ENCODE data around the gene ARHGAP30. TPM values are rescaled to one million over a fixed set of nuclear protein-coding genes. Genes with fewer than 3 reads are reported as not detected.

Gene ARHGAP30
- polyA plus RNA-seq, 1 donor (not counting 4 experiments of a cell fraction or from before 2014, with no cell fraction given), result 0.16 TPM

DNA sequence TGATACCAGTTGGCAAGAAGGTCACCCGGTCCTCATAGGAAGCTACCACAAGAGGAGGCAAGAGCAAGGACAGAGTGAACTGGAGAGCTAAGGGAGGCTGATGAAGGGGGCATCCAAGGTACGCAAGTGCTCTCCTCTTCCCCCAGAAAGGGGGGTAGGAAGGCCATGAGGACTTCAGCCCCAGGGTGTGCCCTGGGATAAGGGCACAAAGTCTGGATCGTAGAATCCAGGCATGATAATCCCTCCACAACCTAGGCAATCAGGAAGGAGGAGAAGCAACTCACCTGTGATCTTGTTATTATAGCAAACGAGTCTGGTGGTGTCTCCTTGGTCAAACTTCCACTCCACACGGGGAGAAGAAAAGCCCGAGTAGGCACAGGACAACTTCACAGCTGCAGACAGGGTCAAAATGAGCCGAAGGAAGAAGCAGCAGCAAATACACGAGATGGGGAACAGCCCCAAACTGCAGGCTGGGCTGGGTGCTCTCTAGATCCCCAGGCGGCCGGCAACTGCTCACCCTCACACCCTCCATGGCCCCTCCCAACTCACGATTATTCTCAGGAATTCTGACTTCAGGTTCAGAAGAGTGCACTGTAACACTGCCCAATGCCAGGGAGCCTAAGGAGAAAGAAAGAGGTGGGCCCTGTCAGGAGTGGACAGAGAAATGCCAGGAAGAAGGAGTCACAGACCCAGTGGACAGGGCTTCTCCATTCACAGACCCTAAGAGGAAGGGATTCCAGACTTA lies 68.8 kb downstream of the ARHGAP30 start:
- H3K9ac ChIP-seq (ENCODE audit: control insufficient read depth, extremely low read depth, insufficient read depth, low read length), result no peak overlapping the region
- dilution Hi-C loops (cut with MboI; ENCODE audit: extremely low pct_ligation_motif_present, low sequenced_read_pairs), result no loop called here
- peaks cover 39% of the 10 kb centered on the region for H3K79me2 ChIP-seq (ENCODE audit: control insufficient read depth, insufficient read depth, low read length)
- H3K4me2 ChIP-seq (ENCODE audit: control insufficient read depth, extremely low read depth, insufficient read depth, low read depth, low read length), result no peak overlapping the region
- peaks cover 15% of the 10 kb centered on the region for H3K4me1 ChIP-seq (ENCODE audit: control insufficient read depth, extremely low read depth, insufficient read depth, low read length)
- H3K9me3 ChIP-seq (ENCODE audit: control insufficient read depth, low read depth, low read length), result no peaks in the 10 kb centered on the region
- no peak for DNase-seq (ENCODE audit: low read depth, low spot score)
- no peak overlapping the region for H3K4me3 ChIP-seq (ENCODE audit: control insufficient read depth in 2 of 3, extremely low read depth in 1 of 3, insufficient read depth in 2 of 3, low read depth in 1 of 3, low read length in 3 of 3)
- H4K20me1 ChIP-seq (ENCODE audit: control insufficient read depth, extremely low read depth, insufficient read depth, low read length), result peaks cover 2% of the 10 kb centered on the region
- no peak overlapping the region for H2AFZ ChIP-seq (ENCODE audit: control insufficient read depth, low read length)
- peaks cover 28 to 32% of the 10 kb centered on the region in 2 experiments for H3K36me3 ChIP-seq (ENCODE audit: control insufficient read depth in 2 of 2, extremely low read depth in 1 of 2, insufficient read depth in 2 of 2, low read length in 2 of 2)
- no peak for TF ChIP-seq EZH2 (IDR thresholded peaks at IDR 0.05; ENCODE audit: low read length)
- TF ChIP-seq, protein P1, sequence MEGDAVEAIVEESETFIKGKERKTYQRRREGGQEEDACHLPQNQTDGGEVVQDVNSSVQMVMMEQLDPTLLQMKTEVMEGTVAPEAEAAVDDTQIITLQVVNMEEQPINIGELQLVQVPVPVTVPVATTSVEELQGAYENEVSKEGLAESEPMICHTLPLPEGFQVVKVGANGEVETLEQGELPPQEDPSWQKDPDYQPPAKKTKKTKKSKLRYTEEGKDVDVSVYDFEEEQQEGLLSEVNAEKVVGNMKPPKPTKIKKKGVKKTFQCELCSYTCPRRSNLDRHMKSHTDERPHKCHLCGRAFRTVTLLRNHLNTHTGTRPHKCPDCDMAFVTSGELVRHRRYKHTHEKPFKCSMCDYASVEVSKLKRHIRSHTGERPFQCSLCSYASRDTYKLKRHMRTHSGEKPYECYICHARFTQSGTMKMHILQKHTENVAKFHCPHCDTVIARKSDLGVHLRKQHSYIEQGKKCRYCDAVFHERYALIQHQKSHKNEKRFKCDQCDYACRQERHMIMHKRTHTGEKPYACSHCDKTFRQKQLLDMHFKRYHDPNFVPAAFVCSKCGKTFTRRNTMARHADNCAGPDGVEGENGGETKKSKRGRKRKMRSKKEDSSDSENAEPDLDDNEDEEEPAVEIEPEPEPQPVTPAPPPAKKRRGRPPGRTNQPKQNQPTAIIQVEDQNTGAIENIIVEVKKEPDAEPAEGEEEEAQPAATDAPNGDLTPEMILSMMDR (optimal IDR thresholded peaks at IDR 0.05 in 1 of 3, IDR thresholded peaks at IDR 0.05 in 1 of 3, conservative IDR thresholded peaks at IDR 0.05 in 1 of 3; ENCODE audit: extremely low read depth in 1 of 3, insufficient read depth in 2 of 3, low read length in 3 of 3), result no peak
- no peaks in the 10 kb centered on the region for H3K9me1 ChIP-seq (ENCODE audit: control insufficient read depth, extremely low read depth, insufficient read depth, low read length)
- no peak overlapping the region for H3K27ac ChIP-seq (ENCODE audit: control insufficient read depth, insufficient read depth, low read length)
- no peak for FAIRE-seq
- H3K27me3 ChIP-seq (ENCODE audit: control insufficient read depth, extremely low read depth, insufficient read depth, low read length), result no peaks in the 10 kb centered on the region

DNA sequence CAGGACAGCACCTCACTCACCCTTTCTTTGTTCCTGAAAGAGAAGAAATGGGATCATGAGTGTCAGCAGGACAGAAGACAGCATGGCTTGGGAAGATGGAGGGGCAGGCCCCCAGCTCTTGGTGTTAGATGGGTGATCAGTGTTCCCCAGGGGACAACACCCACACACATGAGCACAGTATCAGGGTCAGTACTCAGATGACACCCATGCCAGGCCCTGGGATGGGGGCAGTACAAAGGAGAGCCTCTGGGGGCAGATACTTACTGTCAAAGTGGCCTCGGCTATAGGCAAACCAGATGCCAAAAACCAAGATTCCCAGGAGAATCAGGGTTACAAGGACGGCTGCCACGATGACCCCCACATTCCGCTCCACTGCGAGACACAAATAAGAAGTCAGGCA lies 70.3 kb downstream of the ARHGAP30 start:
- Histone ChIP-seq H3K4me1 (ENCODE audit: control insufficient read depth, extremely low read depth, insufficient read depth, low read length) (peaks cover 29% of the 10 kb centered on the region), H2AFZ (ENCODE audit: control insufficient read depth, low read length) (no peak overlapping the region), H3K9me3 (ENCODE audit: control insufficient read depth, low read depth, low read length) (no peaks in the 10 kb centered on the region), H3K27ac (ENCODE audit: control insufficient read depth, insufficient read depth, low read length) (no peak overlapping the region), H3K9ac (ENCODE audit: control insufficient read depth, extremely low read depth, insufficient read depth, low read length) (no peak overlapping the region), H3K4me3 (ENCODE audit: control insufficient read depth in 2 of 3, extremely low read depth in 1 of 3, insufficient read depth in 2 of 3, low read depth in 1 of 3, low read length in 3 of 3) (no peak overlapping the region), H3K4me2 (ENCODE audit: control insufficient read depth, extremely low read depth, insufficient read depth, low read depth, low read length) (no peak overlapping the region), H3K79me2 (ENCODE audit: control insufficient read depth, insufficient read depth, low read length) (peaks cover 25% of the 10 kb centered on the region), H4K20me1 (ENCODE audit: control insufficient read depth, extremely low read depth, insufficient read depth, low read length) (no peaks in the 10 kb centered on the region), H3K27me3 (ENCODE audit: control insufficient read depth, extremely low read depth, insufficient read depth, low read length) (no peaks in the 10 kb centered on the region), H3K36me3 (ENCODE audit: control insufficient read depth in 2 of 2, extremely low read depth in 1 of 2, insufficient read depth in 2 of 2, low read length in 2 of 2) (peaks cover 28 to 32% of the 10 kb centered on the region in 2 experiments), H3K9me1 (ENCODE audit: control insufficient read depth, extremely low read depth, insufficient read depth, low read length) (no peaks in the 10 kb centered on the region)
- DNase-seq (ENCODE audit: low read depth, low spot score) (no peak), FAIRE-seq (no peak)
- dilution Hi-C loops (cut with MboI; ENCODE audit: extremely low pct_ligation_motif_present, low sequenced_read_pairs), result no loop called here
- no peak for TF ChIP-seq EZH2 (IDR thresholded peaks at IDR 0.05; ENCODE audit: low read length)
- TF ChIP-seq, protein P1 (optimal IDR thresholded peaks at IDR 0.05 in 1 of 3, IDR thresholded peaks at IDR 0.05 in 1 of 3, conservative IDR thresholded peaks at IDR 0.05 in 1 of 3; ENCODE audit: extremely low read depth in 1 of 3, insufficient read depth in 2 of 3, low read length in 3 of 3), result no peak

Measured in keratinocyte (primary cell).